Ovary (tissue), 9 donors: ENCODE measurements around the gene CORO1C. TPM values are rescaled to one million over a fixed set of nuclear protein-coding genes. Genes with fewer than 3 reads are reported as not detected.

Experiments
- DNase-seq, 5 donors: peaks; one replicate each; pipeline ENCODE4 v3.0.0-alpha.2; 2019 to 2020
- H3K27ac ChIP-seq, 2 donors: fragments of 200-600 bp; one replicate each; pipeline versions ENCODE4 v1.5.1 to v1.8.0; 2019 to 2022
- H3K27me3 ChIP-seq: fragments of 200-600 bp; one replicate; pipeline ENCODE4 v1.8.0; 2022
- H3K36me3 ChIP-seq: fragments of 200-600 bp; sonication (generic); one replicate; pipeline ENCODE4 v1.5.1; 2019
- H3K4me1 ChIP-seq: one replicate; pipeline ENCODE4 v1.8.1; 2013; ENCODE audit warnings: mild to moderate bottlenecking, moderate library complexity; ENCODE audit not compliant: insufficient read depth
- H3K4me3 ChIP-seq: fragments of 200-600 bp; sonication (generic); one replicate; pipeline ENCODE4 v1.5.1; 2017
- H3K9me3 ChIP-seq, 2 donors: fragments of 200-600 bp in 1 of 2; sonication (generic) in 1 of 2; one replicate each; pipeline versions ENCODE4 v1.5.1 to v1.8.1; 2013 to 2019; ENCODE audit warnings: mild to moderate bottlenecking in 1 of 2, moderate library complexity in 1 of 2
- EP300 ChIP-seq: sonication (generic); formaldehyde crosslinking; IDR thresholded peaks from one replicate; pipeline ENCODE4 v1.6.1; 2017; ENCODE audit warnings: antibody characterized with exemption
- POLR2A ChIP-seq: fragments of 450-650 bp; IDR thresholded peaks from one replicate; pipeline ENCODE4 v1.6.1; 2017; ENCODE audit warnings: antibody characterized with exemption, mild to moderate bottlenecking, moderate library complexity
- WGBS, 3 donors: extraction: QIAGEN DNeasy Blood & Tissue Kit in 1 of 3; methylation state at CpG; one replicate each; pipeline versions ENCODE4 v1.1.5 to v1.1.7; 2013 to 2017; 5-methylcytosine and 5-hydroxymethylcytosine counted together
- intact Hi-C, 4 donors: fragments of 100-400 bp; cut with DNase I; formaldehyde crosslinking; loops; one replicate each; pipeline versions ENCODE4 v1.11.0 to v1.15.1; 2022 to 2023
- polyA plus RNA-seq, 2 donors: library from polyadenylated mRNA; stranded (reverse); fragments of 200-250 nt in 1 of 2; fragments of 350-450 nt in 1 of 2; fragmentation: Illumina TruSeq in 1 of 2; extraction: RNeasy Lipid Tissue Mini Kit (QIAGEN cat#74804) in 1 of 2; gene quantifications; one replicate each; pipeline ENCODE4 v1.2.3, GENCODE V29; 2013 to 2014
- total RNA-seq, 7 donors: library from RNA; depleted of rRNA in 2 of 7; stranded (reverse); fragments of >200 nt in 2 of 7; fragmentation: NEBNext Ultra II Directional in 3 of 7; extraction: Animal tissue kit (Norgen Biotek cat#: 25700) in 3 of 7; gene quantifications; one replicate each; pipeline versions ENCODE4 v1.1.0 to v1.2.4, GENCODE V29; 2016 to 2023
- TF ChIP-seq, protein P1 (sequence below), 3 donors: fragments of 450-650 bp in 2 of 3; fragments of 200-600 bp in 1 of 3; IDR thresholded peaks; one replicate each; pipeline versions ENCODE4 v1.5.1 to v1.8.0; 2016 to 2022; ENCODE audit warnings: antibody characterized with exemption in 3 of 3, mild to moderate bottlenecking in 1 of 3
- donor health status: DM: no; HTN: no; CAD: no; lungs with moderate emphysema.
- donor health status: DM: no; HTN: no; CAD: no.
- donor health status: Bipolar disorder and iron deficiency.
- donor health status: DM: yes; HTN: yes; CAD: no.
- donor health status: DM: no; HTN: no; CAD: no.
- donor health status: DM: yes; HTN: yes; CAD: no.

Gene CORO1C
- total and polyA plus RNA-seq, 9 donors = 35.1 to 143 (median 113) TPM

DNA sequence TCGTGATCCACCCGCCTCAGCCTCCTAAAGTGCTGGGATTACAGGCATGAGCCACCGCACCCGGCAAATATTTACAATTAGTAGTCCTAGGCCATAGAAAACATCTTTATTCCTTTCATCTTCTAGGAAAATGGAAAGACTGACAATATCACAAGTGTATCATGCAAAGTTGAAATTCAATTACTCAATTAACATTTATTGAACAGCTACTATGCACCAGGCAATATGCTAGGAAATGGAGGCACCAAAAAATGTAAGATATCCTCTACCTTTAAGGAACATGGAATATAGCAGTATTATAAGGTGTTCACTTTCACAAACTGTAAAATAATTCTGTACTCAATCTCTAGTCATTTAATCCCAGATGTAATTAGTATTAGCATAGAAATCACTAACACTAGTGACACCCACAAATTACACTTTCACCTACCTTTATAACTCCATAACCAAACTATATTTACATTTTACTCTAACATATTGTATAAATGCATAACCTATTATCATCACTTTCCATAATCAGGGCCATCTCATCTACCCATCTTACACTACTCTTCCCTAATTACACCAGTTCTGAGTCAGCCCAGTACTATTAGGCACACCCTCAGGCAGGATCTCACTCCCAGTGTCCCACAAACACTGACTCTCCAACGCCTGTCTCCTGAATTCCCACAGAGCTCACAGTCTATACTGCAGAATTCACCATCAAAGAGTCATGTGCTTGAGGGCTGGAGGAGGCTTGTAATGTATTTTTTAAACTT lies 10.4 kb downstream of the CORO1C start:
- Histone ChIP-seq H3K27ac (no peak overlapping the region), H3K9me3 (no peaks in the 10 kb centered on the region), H3K4me1 (peaks cover 7% of the 10 kb centered on the region), H3K36me3 (no peaks in the 10 kb centered on the region), H3K4me3 (no peak overlapping the region), H3K27me3 (no peaks in the 10 kb centered on the region)
- DNase-seq = no peak
- 89 to 91% (median 90%) methylated on average over 5 of the region's 5 CpGs for WGBS, 3 donors
- TF ChIP-seq EP300 (no peak), POLR2A (no peak)
- TF ChIP-seq, protein P1, sequence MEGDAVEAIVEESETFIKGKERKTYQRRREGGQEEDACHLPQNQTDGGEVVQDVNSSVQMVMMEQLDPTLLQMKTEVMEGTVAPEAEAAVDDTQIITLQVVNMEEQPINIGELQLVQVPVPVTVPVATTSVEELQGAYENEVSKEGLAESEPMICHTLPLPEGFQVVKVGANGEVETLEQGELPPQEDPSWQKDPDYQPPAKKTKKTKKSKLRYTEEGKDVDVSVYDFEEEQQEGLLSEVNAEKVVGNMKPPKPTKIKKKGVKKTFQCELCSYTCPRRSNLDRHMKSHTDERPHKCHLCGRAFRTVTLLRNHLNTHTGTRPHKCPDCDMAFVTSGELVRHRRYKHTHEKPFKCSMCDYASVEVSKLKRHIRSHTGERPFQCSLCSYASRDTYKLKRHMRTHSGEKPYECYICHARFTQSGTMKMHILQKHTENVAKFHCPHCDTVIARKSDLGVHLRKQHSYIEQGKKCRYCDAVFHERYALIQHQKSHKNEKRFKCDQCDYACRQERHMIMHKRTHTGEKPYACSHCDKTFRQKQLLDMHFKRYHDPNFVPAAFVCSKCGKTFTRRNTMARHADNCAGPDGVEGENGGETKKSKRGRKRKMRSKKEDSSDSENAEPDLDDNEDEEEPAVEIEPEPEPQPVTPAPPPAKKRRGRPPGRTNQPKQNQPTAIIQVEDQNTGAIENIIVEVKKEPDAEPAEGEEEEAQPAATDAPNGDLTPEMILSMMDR (IDR thresholded peaks at IDR 0.05) = no peak
- intact Hi-C loops = loop anchor here in 1 of 4 donors (10.0 kb wide), 1 partner anchor 56 kb away; no protein-coding TSS in a partner anchor

DNA sequence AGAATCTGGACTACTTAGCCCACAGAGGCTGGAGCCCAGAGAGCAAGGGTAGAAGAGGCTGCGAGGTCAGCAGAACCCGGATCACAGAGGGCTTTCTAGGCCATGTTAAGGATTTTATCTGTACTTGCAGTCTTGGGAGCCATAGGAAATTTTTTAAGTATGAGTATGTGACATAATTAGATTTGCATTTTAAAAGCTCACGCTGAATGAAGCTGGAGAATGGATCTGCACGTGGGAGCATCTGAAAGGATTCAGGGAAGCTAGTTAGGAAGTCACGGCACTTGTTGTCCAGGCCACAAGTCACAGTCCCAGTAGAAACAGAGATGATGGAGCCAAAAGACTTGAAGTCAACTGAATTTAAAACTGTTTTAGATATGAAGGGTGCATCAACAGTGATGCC lies 14.1 kb downstream of the CORO1C start:
- no peak for DNase-seq
- TF ChIP-seq EP300 = no peak
- TF ChIP-seq, protein P1 (IDR thresholded peaks at IDR 0.05) = no peak
- no peak for TF ChIP-seq POLR2A
- H3K9me3 ChIP-seq = no peaks in the 10 kb centered on the region
- no peak overlapping the region for H3K4me3 ChIP-seq
- H3K4me1 ChIP-seq = peaks cover 7% of the 10 kb centered on the region
- H3K27me3 ChIP-seq = no peaks in the 10 kb centered on the region
- intact Hi-C loops = no loop called here
- 90 to 96% (median 92%) methylated on average over 5 of the region's 5 CpGs for whole genome bisulfite sequencing, 3 donors
- H3K36me3 ChIP-seq = no peaks in the 10 kb centered on the region
- H3K27ac ChIP-seq = no peak overlapping the region

DNA sequence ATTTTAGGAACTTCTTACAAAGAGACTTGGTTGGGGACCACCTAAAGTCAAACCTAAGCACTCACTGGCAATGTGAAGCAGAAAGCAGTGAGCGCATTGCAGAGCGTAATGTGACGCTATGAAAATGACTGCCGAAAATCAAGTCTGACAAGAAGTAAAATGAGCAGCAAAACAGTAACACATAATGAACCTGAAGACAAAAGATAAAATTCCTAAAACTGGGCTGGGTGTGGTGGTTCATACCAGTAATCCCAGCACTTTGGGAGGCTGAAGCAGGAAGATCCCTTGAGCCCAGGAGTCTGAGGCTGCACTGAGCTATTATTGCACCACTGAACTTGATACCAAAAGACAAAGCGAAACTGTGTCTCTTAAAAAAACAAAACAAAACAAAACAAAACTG lies 16.5 kb downstream of the CORO1C start:
- Histone ChIP-seq H3K36me3 (no peaks in the 10 kb centered on the region), H3K27me3 (no peaks in the 10 kb centered on the region), H3K27ac (no peak overlapping the region), H3K4me3 (no peak overlapping the region), H3K4me1 (peaks cover 6% of the 10 kb centered on the region), H3K9me3 (no peaks in the 10 kb centered on the region)
- intact Hi-C loops = no loop called here
- DNase-seq = no peak
- TF ChIP-seq POLR2A (no peak), EP300 (no peak)
- TF ChIP-seq, protein P1 (IDR thresholded peaks at IDR 0.05) = no peak
- WGBS, 3 donors = 88 to 96% (median 94%) methylated on average over 5 of the region's 5 CpGs

DNA sequence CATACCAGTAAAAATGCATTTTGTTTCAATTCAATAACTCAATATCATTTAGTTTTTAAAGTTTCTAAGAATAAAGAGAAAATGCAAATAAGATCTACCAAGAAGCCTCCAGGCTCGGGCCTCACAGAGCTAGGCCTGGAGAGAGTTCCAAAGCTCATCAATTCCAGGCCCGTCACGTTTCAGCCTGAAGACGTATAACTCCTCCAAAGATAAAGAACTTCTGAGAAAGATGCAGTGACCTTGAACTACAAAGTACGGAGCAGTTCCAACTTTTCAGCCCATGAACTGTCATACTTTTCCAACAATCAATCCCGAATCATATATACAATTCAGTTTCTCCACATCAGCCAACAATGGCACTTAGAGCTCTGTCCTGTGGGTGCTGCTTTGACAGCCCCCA lies 17.8 kb downstream of the CORO1C start:
- Histone ChIP-seq H3K4me1 (peaks cover 9% of the 10 kb centered on the region), H3K27ac (peak overlapping the region in 1 of 2 donors; percentile 55), H3K36me3 (no peaks in the 10 kb centered on the region), H3K4me3 (no peak overlapping the region), H3K27me3 (no peaks in the 10 kb centered on the region), H3K9me3 (no peaks in the 10 kb centered on the region)
- WGBS, 3 donors = 7 to 11% (median 8%) methylated on average over 6 of the region's 6 CpGs
- no peak for TF ChIP-seq POLR2A
- TF ChIP-seq, protein P1 (IDR thresholded peaks at IDR 0.05) = no peak
- intact Hi-C loops = no loop called here
- no peak for DNase-seq
